GM18951 (cell line): ENCODE data around the gene CSF1R.
"Not testable (repeated sequence)": the region's sequence is repeated elsewhere in the genome, so short reads cannot be mapped to it uniquely, and the experiment has no call there.

ENCODE experiments used
- POLR2A ChIP-seq: IDR thresholded peaks from 4 replicates; pipeline ENCODE4 v1.6.1; 2011; ENCODE audit warnings: mild to moderate bottlenecking; ENCODE audit not compliant: insufficient read length, insufficient read depth; ENCODE audit errors: extremely low read depth
- in situ Hi-C: fragments of 300-500 bp; cut with MboI; formaldehyde crosslinking; loops from one replicate; pipeline ENCODE4 v1.12.0; 2022; ENCODE audit warnings: low sequenced_read_pairs, mixed read lengths, inconsistent platforms; ENCODE audit not compliant: unreplicated experiment

Gene CSF1R

GRCh38 chr5:150104550-150104870, 18.2 kb upstream of the CSF1R start:
- in situ Hi-C loops = no loop called here
- no peak for TF ChIP-seq POLR2A

GRCh38 chr5:150103678-150104549, 17.6 kb upstream of the CSF1R start:
- in situ Hi-C loops = no loop called here
- no peak for TF ChIP-seq POLR2A

GRCh38 chr5:150101023-150101422, 14.7 kb upstream of the CSF1R start:
- in situ Hi-C loops = no loop called here
- no peak for TF ChIP-seq POLR2A

- in situ Hi-C loops = no loop called here
Observed at GRCh38 chr5:150097152-150097551, 10.8 kb upstream of the CSF1R start.

GRCh38 chr5:150092159-150092787, 5.9 kb upstream of the CSF1R start:
- TF ChIP-seq POLR2A = no peak
- in situ Hi-C loops = no loop called here

More at GRCh38 chr5:150097152-150097551, 10.8 kb upstream of the CSF1R start:
- TF ChIP-seq POLR2A = no peak

- TF ChIP-seq POLR2A = no peak
- in situ Hi-C loops = no loop called here
Observed at GRCh38 chr5:150085191-150085912, 1.0 kb downstream of the CSF1R start.

- in situ Hi-C loops = not testable (repeated sequence)
Observed at GRCh38 chr5:150084754-150085153, 1.6 kb downstream of the CSF1R start.

- TF ChIP-seq POLR2A = no peak
- in situ Hi-C loops = no loop called here
Observed at GRCh38 chr5:150082889-150083288, 3.5 kb downstream of the CSF1R start.

- TF ChIP-seq POLR2A = no peak
- in situ Hi-C loops = no loop called here
Observed at GRCh38 chr5:150082374-150082773, 4.0 kb downstream of the CSF1R start.

GRCh38 chr5:150081541-150082283, 4.6 kb downstream of the CSF1R start:
- no peak for TF ChIP-seq POLR2A
- in situ Hi-C loops = no loop called here

GRCh38 chr5:150080696-150081435, 5.5 kb downstream of the CSF1R start:
- in situ Hi-C loops = no loop called here
- TF ChIP-seq POLR2A = no peak

GRCh38 chr5:150079909-150080461, 6.4 kb downstream of the CSF1R start:
- in situ Hi-C loops = no loop called here
- TF ChIP-seq POLR2A = no peak
